ENCODE measurements around the gene ICAM3.

- no peak for TF ChIP-seq CTCF (conservative IDR thresholded peaks at IDR 0.05; ENCODE audit: low read depth, low read length)
- TF ChIP-seq POLR2A (IDR thresholded peaks at IDR 0.05; ENCODE audit: low read depth, low read length): no peak
- TF ChIP-seq SMC3 (IDR thresholded peaks at IDR 0.05; ENCODE audit: low read depth, low read length): no peak
- TF ChIP-seq MXI1 (IDR thresholded peaks at IDR 0.05; ENCODE audit: borderline replicate concordance, low read depth, low read length): no peak
- no peak for TF ChIP-seq USF2 (IDR thresholded peaks at IDR 0.05; ENCODE audit: low read depth, low read length)
- TF ChIP-seq RAD21 (IDR thresholded peaks at IDR 0.05; ENCODE audit: low read length): no peak
- no peak for TF ChIP-seq CEBPB (IDR thresholded peaks at IDR 0.05; ENCODE audit: low read depth, low read length)
- TF ChIP-seq FOS (IDR thresholded peaks at IDR 0.05; ENCODE audit: low read depth, low read length): no peak
- no peak for TF ChIP-seq RCOR1 (IDR thresholded peaks at IDR 0.05; ENCODE audit: insufficient replicate concordance, low read length)
These were observed 47.7 kb downstream of the ICAM3 start for GRCh38 chr19:10291554-10292205.
